NCI-H526 (cell line): Measurements from ENCODE around the gene NECTIN4.

Source experiments
- DNase-seq, 2 experiments: peaks; one replicate each; lab custom pipeline; 2025; lab: John Stamatoyannopoulos, UW

NECTIN4 gene

DNA sequence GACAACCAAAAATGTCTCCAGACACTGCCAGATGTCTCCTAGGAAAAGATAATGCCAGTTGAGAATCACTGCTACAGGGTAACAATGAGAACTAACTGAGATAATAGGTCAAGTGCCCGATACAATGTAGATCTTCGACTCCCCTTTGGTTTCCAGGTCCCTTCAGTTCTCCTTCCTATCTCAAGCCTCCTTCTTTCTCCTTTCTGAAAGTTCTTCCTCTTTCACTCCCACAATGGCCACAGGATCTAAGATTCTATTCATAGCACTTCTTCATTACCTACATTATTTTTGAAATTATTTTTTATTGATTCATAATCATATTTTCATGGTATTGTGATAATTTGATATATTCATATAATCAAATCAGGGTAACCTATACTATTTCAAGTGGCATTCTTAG is 22.2 kb upstream of the NECTIN4 start:
- no peak for DNase-seq

DNA sequence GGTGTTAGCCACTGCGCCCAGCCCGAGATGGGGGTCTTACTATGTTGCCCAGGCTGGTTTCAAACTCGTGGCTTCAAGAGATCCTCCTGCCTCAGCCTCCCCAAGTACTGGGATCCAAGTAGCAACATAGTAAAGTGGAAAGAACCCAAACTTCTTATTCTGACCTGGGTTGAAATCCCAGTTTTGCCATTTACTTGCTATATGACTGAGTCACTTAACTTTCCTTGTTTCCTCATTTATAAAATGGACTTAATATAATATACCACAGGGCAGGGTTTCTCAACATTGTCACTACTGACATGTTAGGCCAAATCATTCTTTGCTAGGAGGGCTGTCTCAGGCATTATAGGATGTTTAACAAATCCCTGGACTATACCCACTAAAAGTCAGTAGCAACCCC is 21.8 kb upstream of the NECTIN4 start:
- no peak for DNase-seq

DNA sequence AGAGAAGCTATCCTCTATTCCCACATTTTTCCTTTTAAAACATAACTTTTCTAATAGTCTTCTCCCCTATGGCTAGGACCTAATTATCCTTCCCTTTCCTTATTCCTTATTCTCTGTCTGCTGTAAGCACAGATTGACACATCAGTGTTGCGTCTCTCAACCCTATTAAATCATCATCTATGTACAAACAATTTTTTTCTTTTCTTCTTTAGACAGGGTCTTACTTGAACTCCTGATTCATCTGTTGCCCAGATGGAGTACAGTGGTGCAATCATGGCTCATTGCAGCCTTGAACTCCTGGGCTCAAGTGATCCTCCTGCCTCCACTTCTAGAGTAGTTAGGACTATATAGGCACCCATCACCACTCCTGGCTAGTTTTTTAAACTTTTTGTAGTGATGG is 17.1 kb upstream of the NECTIN4 start:
- no peak for DNase-seq

DNA sequence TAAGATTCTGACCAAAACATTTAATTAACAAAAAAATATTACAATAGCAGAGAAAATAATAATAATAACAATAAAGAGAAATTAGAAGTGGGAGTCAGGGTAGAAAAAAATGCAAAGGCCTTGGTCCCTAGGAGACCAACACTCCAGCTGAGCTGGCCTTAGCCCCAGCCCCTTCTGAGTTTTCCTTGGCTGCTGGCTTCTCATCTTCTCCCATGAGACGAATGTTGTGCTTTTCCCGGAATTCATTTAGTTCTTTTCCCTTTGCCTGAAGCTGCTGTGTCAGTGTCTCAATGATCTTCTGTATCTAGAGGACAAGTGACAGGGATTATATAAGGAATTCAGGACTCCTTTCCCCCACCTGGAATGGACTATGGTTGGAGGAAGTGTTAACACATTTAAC is 11.2 kb upstream of the NECTIN4 start:
- no peak for DNase-seq

DNA sequence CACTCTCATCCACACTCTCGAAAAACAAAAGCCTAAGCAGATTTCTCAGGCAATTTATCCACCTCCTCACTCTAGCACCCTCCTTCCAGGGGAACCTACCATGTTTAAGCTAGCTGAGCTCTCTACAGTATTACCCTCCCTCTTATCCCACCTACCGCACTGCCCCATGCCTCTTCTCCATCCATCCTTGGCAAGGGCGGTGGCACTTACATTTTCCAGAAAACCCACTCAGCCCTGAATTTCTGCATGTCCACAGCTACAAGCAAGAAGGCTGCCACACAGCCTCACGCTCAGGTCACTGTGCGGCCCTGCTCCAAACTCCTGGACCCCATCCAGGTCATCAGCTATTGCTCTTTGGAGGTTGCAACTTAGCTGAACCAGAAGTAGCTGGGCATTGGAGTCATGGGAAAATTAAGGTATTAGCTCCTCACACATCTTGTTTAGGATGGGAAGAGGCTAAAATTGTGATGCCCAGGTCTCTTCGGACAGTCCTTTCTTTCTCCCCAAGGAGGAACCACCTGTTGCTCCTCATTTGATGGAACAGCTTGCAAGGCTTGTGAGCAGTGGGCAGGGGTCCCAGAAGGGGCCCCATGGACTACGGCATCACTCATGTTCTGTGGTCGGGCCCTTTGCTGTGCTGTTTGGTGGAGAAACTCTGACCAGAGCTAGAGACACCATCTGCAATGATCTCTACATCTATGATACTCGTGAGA is 9.9 kb upstream of the NECTIN4 start:
- no peak for DNase-seq

DNA sequence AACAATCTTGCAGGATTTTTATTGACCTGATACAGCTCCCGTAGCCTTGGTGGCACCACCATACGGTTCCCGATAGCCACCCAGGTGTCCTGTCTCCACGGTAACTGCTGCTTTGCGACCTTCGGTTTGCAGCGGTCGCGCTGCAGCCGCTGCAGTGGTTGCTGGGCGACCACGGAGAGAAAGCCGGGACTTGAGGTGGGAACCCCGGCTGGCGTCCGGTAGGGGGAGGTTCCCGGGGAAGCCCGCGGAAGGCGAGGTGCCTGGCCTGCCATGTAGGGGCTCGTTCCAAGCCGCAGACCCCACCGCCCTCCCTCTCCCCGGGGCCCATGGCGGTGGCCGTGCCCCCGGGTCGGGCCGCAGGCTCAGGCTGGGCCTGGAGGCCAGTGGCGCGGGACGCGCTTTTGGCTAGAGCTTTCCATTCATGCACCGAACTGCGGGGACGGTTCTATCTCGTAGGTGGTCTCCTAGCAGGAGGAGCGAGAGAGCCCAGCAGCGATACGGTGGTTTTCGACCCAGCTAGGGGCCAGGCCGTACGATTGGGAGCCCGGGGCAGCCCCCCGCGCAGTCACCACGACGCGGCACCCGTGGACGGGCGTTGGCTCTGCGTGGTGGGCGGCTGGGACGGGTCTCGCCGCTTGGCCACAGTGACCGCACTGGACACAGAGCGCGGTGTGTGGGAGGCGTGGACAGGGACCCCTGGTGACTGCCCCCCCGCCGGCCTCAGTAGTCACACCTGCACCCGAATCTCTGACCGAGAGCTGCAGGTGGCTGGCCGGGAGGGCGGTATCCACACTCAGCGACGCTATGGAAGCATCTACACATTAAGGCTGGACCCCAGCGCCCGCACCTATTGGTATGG is 9.1 kb upstream of the NECTIN4 start, which contains the start of gene KLHDC9:
Gene KLHDC9 (plus strand): TSS at position 152 of the 859 bp plus-strand sequence. CDS start 175 bp downstream, at position 327.
- peak; percentile 96 to 99 for DNase-seq

DNA sequence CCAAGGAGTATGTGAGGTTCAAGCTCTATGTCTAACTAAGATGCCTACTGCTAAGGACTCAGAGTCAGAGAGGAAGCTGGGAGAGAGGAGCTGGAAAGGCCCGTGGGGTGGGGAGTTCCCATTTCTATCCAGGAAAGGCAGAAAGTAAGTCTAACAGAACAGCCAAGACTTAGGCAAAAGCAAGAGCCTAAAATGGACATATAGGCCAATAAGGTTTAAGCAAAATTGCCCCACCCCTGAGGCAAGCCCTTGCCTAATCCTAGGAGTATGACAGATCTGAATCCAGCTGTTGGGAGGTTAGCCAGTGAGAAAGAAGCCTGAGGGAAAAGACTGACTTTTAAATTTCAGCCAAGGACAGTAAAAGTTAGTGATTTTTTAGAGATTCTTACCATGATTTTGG is 7.2 kb upstream of the NECTIN4 start:
- DNase-seq, result no peak

- no peak for DNase-seq
Observed at GRCh38 chr1:161096015-161096414, 6.7 kb upstream of the NECTIN4 start.

GRCh38 chr1:161095230-161095629 is 5.9 kb upstream of the NECTIN4 start:
- DNase-seq, result no peak

GRCh38 chr1:161094481-161094880 is 5.1 kb upstream of the NECTIN4 start:
- no peak for DNase-seq

DNA sequence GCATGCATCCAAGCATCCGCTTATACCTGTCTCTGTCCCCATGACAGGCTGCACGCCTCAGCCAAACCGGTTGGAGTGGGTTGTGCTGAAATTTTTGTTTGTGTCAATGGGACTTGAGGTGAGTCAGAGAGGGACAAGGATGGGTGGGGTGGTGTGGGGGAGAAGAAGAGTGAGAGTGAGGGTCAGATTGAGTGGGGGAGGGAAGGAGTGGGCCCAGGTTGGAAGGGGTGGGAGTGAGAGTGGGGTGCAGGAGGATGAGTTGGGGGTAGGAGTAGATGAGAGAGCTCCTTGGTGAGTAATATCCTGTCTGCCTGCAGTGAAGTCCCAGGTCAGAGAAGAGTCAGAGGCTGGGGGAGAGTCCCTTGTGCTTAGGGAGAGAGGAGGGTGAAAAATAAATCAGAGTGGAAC is 3.3 kb upstream of the NECTIN4 start:
- no peak for DNase-seq

GRCh38 chr1:161091796-161092507 is 2.6 kb upstream of the NECTIN4 start:
- DNase-seq, result no peak

- no peak for DNase-seq
Observed at GRCh38 chr1:161091093-161091492, 1.7 kb upstream of the NECTIN4 start.

- no peak for DNase-seq
Observed at GRCh38 chr1:161090617-161091016, 1.3 kb upstream of the NECTIN4 start.

GRCh38 chr1:161089938-161090337 is 580 bp upstream of the NECTIN4 start:
- DNase-seq, result no peak

DNA sequence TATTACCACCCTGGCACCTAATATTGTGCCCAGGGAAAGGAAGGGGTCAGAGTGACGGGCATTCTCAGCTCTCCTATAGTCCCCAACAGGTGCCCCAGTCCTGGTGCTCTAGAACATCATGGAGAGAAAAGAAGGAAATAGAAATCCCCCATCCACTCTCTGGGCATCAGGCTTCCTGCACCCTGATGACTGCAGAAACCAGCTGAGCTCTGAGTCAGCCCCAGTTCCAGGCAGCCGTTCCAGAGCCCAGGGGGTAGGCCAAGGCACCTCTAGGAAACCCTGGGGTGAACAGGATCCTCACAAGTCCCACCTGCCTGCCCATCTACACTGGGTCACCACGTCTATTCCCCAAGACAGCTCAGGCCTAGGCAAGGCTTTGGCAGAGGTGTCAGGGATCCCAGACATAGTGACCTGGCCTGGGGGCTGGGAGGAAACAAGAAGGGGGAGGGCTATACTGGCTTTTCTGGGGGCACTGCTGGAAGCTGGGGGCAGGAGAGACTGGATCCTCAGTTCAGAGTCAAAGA is 709 bp downstream of the NECTIN4 start:
- DNase-seq, result no peak

DNA sequence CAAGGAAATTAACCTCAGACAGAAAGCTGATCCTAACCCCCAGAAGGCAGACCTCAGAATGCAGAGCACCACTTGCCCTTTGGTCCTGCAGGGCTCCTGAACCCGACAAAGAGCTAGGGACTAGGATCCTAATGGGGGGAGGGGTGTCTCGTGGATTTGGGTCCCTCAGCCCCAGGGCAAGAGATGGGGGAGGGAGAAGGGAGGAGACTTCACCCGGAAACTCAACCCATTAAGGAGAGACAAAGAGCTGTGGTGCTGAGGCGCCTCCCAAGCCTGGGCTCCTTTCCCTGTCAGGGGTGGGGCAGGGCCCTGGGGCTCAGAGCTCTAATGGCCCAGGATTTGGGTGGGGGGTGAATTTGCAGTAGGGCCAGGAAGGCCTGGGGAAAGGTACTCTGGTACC is 2.9 kb downstream of the NECTIN4 start:
- no peak for DNase-seq

GRCh38 chr1:161085165-161085564 is 4.2 kb downstream of the NECTIN4 start:
- DNase-seq, result no peak

- no peak for DNase-seq
Observed at GRCh38 chr1:161084597-161084988, 4.8 kb downstream of the NECTIN4 start.

- no peak for DNase-seq
Observed at GRCh38 chr1:161083748-161084596, 5.4 kb downstream of the NECTIN4 start.

DNA sequence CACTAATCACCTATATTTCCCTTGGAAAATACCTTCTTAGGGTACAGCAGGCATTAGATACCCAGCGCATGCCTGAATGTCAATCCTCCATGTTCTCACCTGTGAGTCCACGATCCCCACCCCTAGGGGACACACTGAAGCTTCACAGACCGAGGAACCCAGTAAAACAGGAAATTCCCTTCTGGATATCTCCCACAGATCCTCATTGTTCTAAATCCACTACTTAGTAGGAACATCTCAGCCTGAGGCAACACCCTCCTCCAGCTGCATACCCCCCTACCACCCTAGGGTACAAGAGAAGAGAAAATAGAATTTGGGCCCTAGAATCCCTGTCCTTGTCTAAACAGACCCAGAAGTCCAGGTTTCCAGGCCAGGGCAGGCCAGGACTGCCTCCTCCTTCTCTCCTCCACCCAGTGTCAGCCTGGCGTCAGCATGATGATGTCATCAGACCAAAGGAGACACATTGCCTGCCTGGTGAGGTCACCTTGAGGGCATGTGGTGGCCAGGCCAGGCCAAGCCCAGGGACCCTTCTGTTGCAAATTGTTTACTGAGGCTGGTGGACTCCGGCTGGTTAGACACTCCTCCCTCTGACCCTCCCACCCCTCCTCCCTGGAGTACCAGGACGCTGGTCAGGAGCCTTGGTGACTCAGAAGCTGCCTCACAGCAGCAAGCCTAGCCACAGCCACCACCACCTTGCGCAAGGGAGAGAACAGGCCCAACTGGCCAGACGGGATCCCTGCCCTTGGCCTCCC is 6.2 kb downstream of the NECTIN4 start:
- DNase-seq, result no peak
